Right atrium auricular region (tissue), 2 donors: ENCODE results near the gene TTC22. TPM values are rescaled to one million over a fixed set of nuclear protein-coding genes. Genes with fewer than 3 reads are reported as not detected.

ENCODE experiments used
- DNase-seq: peaks from one replicate; pipeline ENCODE4 v3.0.0-alpha.2; 2019; ENCODE audit warnings: low spot score
- H3K27ac ChIP-seq, 2 donors: fragments of 200-600 bp; sonication (generic); 1 replicate in 1 of 2; 2 replicates in 1 of 2; pipeline ENCODE4 v1.5.1; 2016 to 2019
- H3K27me3 ChIP-seq, 2 donors: fragments of 200-600 bp; sonication (generic); one replicate each; pipeline versions ENCODE4 v1.5.1 to v1.6.0; 2017 to 2019
- H3K36me3 ChIP-seq: fragments of 200-600 bp; sonication (generic); one replicate; pipeline ENCODE4 v1.5.1; 2016
- H3K4me1 ChIP-seq, 2 donors: fragments of 200-600 bp; sonication (generic); one replicate each; pipeline versions ENCODE4 v1.5.1 to v1.6.0; 2017 to 2019
- H3K4me3 ChIP-seq, 2 donors: fragments of 200-600 bp; sonication (generic); 1 replicate in 1 of 2; 2 replicates in 1 of 2; pipeline ENCODE4 v1.5.1; 2017 to 2019; ENCODE audit warnings: mild to moderate bottlenecking in 1 of 2, moderate library complexity in 1 of 2
- H3K9me3 ChIP-seq, 2 donors: fragments of 200-600 bp; sonication (generic); one replicate each; pipeline ENCODE4 v1.5.1; 2019
- total RNA-seq, 2 donors: library from RNA; depleted of rRNA; stranded (reverse); fragments of >200 nt; gene quantifications; one replicate each; pipeline ENCODE4 v1.1.0, GENCODE V29; 2016
- TF ChIP-seq, protein P1 (sequence below), 2 donors: fragments of 200-600 bp; sonication (generic); IDR thresholded peaks; one replicate each; pipeline ENCODE4 v1.5.1; 2019; ENCODE audit warnings: antibody characterized with exemption in 2 of 2

The TTC22 gene
- total RNA-seq, 2 donors from 2014 or later: 0.43 to 0.70 TPM

DNA sequence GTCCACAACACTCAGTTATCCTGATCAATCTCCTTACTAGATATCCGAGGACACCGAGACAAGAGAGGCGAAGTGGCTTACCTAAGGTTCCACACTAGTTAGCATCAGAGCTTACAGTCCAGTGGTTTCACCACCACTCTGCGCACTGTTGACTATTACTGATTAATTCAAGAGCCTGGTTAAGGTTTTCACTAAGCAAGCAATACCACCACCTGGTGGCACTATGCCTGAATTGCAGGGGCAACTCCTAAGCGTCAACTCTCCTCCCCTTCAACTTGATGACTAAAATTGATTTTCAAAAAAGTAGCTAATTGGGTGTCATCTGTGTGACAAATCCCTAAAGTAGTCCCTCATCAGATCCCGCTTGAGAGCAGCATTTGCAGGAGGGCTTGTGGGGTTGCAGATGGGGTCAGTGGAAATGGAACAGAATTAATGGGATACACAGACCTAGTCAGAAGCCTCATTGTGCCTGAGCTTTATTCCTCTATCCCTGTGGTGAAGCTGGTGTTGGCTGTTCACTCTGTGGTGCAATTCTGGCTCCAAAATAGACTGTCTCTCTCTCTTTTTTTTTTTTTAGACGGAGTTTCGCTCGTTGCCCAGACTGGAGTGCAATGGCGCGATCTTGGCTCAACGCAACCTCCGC, 9.1 kb downstream of the TTC22 start:
- Histone ChIP-seq H3K36me3 (no peaks in the 10 kb centered on the region), H3K4me3 (no peak overlapping the region), H3K9me3 (peaks cover 0 to 9% of the 10 kb centered on the region in 2 donors), H3K27me3 (no peaks in the 10 kb centered on the region), H3K27ac (no peak overlapping the region), H3K4me1 (no peaks in the 10 kb centered on the region)
- no peak for DNase-seq
- TF ChIP-seq, protein P1, sequence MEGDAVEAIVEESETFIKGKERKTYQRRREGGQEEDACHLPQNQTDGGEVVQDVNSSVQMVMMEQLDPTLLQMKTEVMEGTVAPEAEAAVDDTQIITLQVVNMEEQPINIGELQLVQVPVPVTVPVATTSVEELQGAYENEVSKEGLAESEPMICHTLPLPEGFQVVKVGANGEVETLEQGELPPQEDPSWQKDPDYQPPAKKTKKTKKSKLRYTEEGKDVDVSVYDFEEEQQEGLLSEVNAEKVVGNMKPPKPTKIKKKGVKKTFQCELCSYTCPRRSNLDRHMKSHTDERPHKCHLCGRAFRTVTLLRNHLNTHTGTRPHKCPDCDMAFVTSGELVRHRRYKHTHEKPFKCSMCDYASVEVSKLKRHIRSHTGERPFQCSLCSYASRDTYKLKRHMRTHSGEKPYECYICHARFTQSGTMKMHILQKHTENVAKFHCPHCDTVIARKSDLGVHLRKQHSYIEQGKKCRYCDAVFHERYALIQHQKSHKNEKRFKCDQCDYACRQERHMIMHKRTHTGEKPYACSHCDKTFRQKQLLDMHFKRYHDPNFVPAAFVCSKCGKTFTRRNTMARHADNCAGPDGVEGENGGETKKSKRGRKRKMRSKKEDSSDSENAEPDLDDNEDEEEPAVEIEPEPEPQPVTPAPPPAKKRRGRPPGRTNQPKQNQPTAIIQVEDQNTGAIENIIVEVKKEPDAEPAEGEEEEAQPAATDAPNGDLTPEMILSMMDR (IDR thresholded peaks at IDR 0.05): peak in 1 of 2 donors; percentile 25

DNA sequence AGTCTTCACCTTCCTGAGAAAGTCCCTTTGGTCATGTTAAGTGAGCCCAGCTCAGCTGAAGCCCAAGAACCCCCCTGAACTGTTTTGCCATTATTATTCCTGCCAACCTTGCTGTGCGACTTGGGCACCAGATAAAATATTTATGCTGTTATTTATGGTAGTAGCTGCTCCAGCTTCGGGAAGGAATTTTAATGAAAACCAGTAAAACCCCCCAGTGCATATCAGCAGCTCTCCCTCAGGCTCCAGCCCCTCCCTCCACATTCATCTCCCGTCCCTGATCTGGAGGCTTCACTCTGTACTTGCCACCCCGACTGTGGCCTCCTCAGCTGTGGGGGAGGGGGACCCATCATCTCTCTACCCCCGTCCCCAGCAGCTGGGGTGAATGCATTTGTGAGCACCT, 12.7 kb downstream of the TTC22 start:
- TF ChIP-seq, protein P1 (IDR thresholded peaks at IDR 0.05): no peak
- Histone ChIP-seq H3K27me3 (no peaks in the 10 kb centered on the region), H3K36me3 (no peaks in the 10 kb centered on the region)

DNA sequence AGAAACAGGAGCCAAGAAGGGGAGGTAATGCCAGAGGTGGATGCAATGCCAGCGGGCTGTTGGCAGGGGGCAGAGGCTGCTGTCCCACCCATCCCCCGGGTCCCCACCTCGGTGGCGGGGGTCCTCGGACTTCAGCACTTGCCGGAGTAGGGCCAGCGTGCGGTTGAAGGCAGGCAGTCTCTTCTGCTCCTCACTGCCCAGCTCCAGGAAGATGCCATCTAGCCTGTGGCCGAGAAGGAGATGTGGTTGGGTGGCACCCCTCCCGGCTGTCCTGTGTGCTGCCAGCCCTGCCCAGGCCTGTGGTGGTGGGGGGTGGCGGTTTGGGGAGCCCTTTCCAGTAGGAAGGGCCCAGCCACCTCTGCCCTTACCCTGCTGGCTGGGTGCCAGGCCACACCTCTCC, 13.5 kb downstream of the TTC22 start:
- H3K27me3 ChIP-seq: no peaks in the 10 kb centered on the region
- H3K27ac ChIP-seq: no peak overlapping the region
- no peak for DNase-seq
- H3K4me3 ChIP-seq: no peak overlapping the region
- H3K4me1 ChIP-seq: no peaks in the 10 kb centered on the region
- H3K36me3 ChIP-seq: no peaks in the 10 kb centered on the region
- TF ChIP-seq, protein P1 (IDR thresholded peaks at IDR 0.05): no peak
- peaks cover 0 to 9% of the 10 kb centered on the region in 2 donors for H3K9me3 ChIP-seq

More for the DNA sequence above, 12.7 kb downstream of the TTC22 start:
- H3K27ac ChIP-seq: no peak overlapping the region
- no peak overlapping the region for H3K4me3 ChIP-seq
- no peaks in the 10 kb centered on the region for H3K4me1 ChIP-seq
- H3K9me3 ChIP-seq: peaks cover 0 to 9% of the 10 kb centered on the region in 2 donors
- DNase-seq: no peak

DNA sequence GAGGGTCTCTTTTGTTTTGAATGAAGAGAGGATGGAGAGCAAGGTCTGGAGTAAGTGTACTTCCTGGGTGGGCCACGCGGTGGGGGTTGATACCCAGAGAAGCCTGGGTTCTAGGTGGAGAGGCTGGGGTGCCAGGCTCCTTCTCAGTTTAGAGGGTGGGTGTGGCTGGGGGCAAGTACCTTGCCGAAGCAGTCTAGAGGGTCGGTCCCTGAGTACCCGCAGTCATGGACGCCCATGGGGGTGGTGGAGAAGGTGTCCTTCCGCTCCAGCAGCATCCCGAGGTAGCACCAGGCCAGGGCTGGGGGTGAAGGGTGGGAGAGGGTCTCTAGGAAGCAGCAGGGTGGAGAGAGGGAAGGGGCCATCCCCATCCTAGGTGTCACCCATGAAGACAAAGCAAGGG, 14.3 kb downstream of the TTC22 start:
- no peak for DNase-seq
- Histone ChIP-seq H3K36me3 (no peaks in the 10 kb centered on the region), H3K9me3 (peaks cover 0 to 3% of the 10 kb centered on the region in 2 donors), H3K4me3 (no peak overlapping the region), H3K27ac (no peak overlapping the region), H3K4me1 (no peaks in the 10 kb centered on the region), H3K27me3 (no peaks in the 10 kb centered on the region)
- TF ChIP-seq, protein P1 (IDR thresholded peaks at IDR 0.05): no peak

DNA sequence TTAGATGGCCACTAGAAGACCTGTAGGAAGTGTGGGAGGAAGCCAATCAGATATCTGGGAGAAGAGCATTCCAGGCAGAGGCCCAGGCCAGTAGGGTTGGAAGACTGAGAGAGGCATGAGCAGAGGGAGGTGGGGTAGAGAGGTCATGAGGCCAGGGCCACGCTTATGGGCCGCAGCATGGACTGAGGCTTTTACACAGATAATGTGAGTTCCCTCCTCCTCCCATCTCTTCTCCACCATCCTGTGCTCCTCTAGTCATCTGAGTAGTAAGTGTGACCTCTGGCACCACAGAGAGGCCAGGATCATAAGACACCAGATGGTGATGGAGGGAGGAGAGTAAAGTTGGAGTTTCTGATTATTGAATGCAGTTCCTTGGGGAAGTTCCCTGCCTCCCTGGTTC, 17.1 kb downstream of the TTC22 start:
- Histone ChIP-seq H3K27me3 (no peaks in the 10 kb centered on the region), H3K36me3 (no peaks in the 10 kb centered on the region), H3K9me3 (no peaks in the 10 kb centered on the region), H3K4me3 (no peak overlapping the region), H3K4me1 (peaks cover 0 to 8% of the 10 kb centered on the region in 2 donors), H3K27ac (no peak overlapping the region)
- DNase-seq: no peak
- TF ChIP-seq, protein P1 (IDR thresholded peaks at IDR 0.05): no peak

DNA sequence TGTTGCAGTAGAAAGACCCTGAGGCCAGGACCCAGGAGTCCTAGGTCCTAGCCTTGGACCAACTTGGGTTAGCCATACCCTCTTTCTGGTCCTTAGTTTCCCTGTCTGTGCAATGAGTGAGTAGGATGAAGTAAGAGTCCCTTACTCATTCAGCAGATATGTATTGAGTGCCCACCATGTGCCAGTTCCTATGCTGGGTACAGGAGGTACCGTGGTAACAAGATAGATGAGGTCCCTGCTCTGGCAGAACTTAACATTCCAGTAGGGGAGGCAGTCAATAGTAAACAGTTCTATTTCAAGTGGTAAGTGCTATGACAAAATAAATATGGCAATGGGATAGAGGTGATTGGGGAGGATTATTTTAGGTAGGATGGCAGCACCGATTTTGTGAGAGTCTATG, 18.5 kb downstream of the TTC22 start:
- Histone ChIP-seq H3K36me3 (no peaks in the 10 kb centered on the region), H3K4me1 (peaks cover 0 to 8% of the 10 kb centered on the region in 2 donors), H3K9me3 (no peaks in the 10 kb centered on the region), H3K27me3 (no peaks in the 10 kb centered on the region), H3K4me3 (no peak overlapping the region), H3K27ac (no peak overlapping the region)
- DNase-seq: no peak
- TF ChIP-seq, protein P1 (IDR thresholded peaks at IDR 0.05): no peak
